ENCODE data around the gene STAB1.

DNA sequence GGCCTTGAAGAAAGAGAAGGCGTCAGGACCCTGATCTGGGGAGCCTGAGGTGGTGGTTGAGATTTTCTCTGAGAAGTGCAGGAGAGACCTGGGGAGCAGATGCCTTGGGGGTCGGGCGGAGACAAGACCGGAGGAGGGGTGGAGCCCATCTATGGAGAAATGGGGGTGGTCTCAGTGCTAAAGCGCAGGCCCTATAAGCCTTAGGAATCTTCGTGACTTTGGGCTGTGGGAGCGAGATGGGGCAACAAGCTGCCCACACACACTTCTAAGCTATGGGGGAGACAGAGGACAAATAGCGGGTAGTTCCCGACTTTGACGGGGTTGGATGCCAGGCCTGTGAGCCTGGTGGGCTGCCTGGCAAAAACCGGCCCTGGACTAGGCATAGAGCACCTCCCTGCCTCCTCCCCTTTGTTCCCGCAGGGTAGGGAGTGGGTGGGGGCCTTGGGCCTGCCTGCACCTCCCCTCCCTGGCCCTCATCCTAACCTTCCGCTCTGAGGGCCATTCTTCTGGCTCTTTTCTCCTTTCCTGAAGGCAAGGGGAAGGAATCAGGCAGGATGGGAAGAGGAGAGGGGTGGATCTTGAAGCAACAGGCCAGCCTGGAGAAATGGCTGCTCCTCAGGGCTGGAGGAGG is 38.9 kb upstream of the STAB1 start:
- TF ChIP-seq EZH2 (IDR thresholded peaks at IDR 0.05; ENCODE audit: insufficient read depth, poor library complexity, severe bottlenecking) (no peak), EZH2phosphoT487 (IDR thresholded peaks at IDR 0.05; ENCODE audit: insufficient read depth, low read depth) (no peak)
